ENCODE results near the gene PACS1. TPM values are rescaled to one million over a fixed set of nuclear protein-coding genes. Genes with fewer than 3 reads are reported as not detected.
"Not testable (repeated sequence)": the region's sequence is repeated elsewhere in the genome, so short reads cannot be mapped to it uniquely, and the experiment has no call there.

The PACS1 gene
- polyA plus RNA-seq, 1 of the 3 experiments (the other 2 are of a cell fraction): 37.3 TPM

DNA sequence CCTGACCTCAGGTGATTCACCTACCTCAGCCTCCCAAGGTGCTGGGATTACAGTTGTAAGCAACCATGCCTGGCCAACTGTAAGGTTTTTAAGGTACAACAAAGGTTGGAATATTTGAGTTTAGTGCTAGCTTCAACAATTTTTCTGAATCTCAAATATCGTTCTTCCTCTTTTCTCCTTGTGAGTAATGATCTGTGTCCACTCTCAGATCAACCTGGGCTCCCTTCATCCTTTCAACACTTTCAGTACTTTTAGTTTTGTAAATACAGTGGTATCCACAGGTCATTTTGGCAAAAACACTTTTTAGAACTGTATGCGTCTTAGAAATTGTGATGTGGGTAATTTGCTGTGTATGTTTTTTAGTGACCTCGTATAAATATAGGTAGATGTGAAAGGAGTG is 7.9 kb downstream of the PACS1 start:
- ChIA-PET CTCF (interaction anchor here (1.0 to 8.2 kb wide), 4 partner anchors 8 to 57 kb away, joined by 3 to 71 read pairs (median 4); partner anchors contain the start of genes PACS1 and SF3B2), POLR2A (no interaction called here)
- DNase-seq: no peak
- Histone ChIP-seq H3K4me3 (ENCODE audit: low read depth in 2 of 2, low read length in 1 of 2) (no peak overlapping the region), H3K27ac (ENCODE audit: low read depth in 2 of 2, low read length in 1 of 2) (peak overlapping the region in 1 of 2 experiments; percentile 39; a peak in 2 of 4 replicates), H3K4me1 (ENCODE audit: control insufficient read depth in 1 of 2, insufficient read depth in 2 of 2, low read depth in 1 of 2, low read length in 1 of 2) (peaks cover 23 to 30% of the 10 kb centered on the region in 2 experiments), H3K27me3 (ENCODE audit: insufficient read depth) (no peaks in the 10 kb centered on the region), H3K9me3 (no peaks in the 10 kb centered on the region), H3K36me3 (replicated peaks in 1 of 2; ENCODE audit: control insufficient read depth in 1 of 2, insufficient read depth in 2 of 2, low read length in 1 of 2) (peaks cover 20 to 21% of the 10 kb centered on the region in 2 experiments), H3K79me2 (ENCODE audit: insufficient read depth) (peaks cover 100% of the 10 kb centered on the region), H4K20me1 (ENCODE audit: insufficient read depth) (peaks cover 30% of the 10 kb centered on the region), H2AFZ (ENCODE audit: low read depth) (no peak overlapping the region), H3F3A (replicated peaks; ENCODE audit: insufficient read depth) (peaks cover 24% of the 10 kb centered on the region), H3K9me2 (no peaks in the 10 kb centered on the region), H3K4me2 (no peak overlapping the region), H3K9ac (no peak overlapping the region)
- TF ChIP-seq NRF1 (IDR thresholded peaks at IDR 0.05; ENCODE audit: low read depth, low read length) (no peak), FOXM1 (IDR thresholded peaks at IDR 0.05; ENCODE audit: low read depth) (no peak), RCOR1 (IDR thresholded peaks at IDR 0.05; ENCODE audit: low read length) (no peak), MEF2A (IDR thresholded peaks at IDR 0.05; ENCODE audit: borderline replicate concordance, low read depth) (no peak), RAD21 (IDR thresholded peaks at IDR 0.05; ENCODE audit: low read length) (no peak), CHD2 (IDR thresholded peaks at IDR 0.05; ENCODE audit: low read length, partially characterized antibody) (no peak), RFX5 (IDR thresholded peaks at IDR 0.05; ENCODE audit: low read length) (no peak), NFIC (IDR thresholded peaks at IDR 0.05; ENCODE audit: borderline replicate concordance) (no peak), SMC3 (IDR thresholded peaks at IDR 0.05; ENCODE audit: low read depth, low read length) (no peak), FOXJ3 (CRISPR knock-in tag; IDR thresholded peaks at IDR 0.05) (no peak), EZH2phosphoT487 (IDR thresholded peaks at IDR 0.05; ENCODE audit: borderline replicate concordance, low read depth) (no peak), RXRA (IDR thresholded peaks at IDR 0.05; ENCODE audit: borderline replicate concordance, low read depth) (no peak), JUND (IDR thresholded peaks at IDR 0.05) (no peak), ELF1 (IDR thresholded peaks at IDR 0.05) (no peak), SIN3A (IDR thresholded peaks at IDR 0.05; ENCODE audit: borderline replicate concordance, low read depth, low read length) (no peak), FOSL2 (IDR thresholded peaks at IDR 0.05; ENCODE audit: borderline replicate concordance, low read depth) (no peak)
- TF ChIP-seq, protein P1, sequence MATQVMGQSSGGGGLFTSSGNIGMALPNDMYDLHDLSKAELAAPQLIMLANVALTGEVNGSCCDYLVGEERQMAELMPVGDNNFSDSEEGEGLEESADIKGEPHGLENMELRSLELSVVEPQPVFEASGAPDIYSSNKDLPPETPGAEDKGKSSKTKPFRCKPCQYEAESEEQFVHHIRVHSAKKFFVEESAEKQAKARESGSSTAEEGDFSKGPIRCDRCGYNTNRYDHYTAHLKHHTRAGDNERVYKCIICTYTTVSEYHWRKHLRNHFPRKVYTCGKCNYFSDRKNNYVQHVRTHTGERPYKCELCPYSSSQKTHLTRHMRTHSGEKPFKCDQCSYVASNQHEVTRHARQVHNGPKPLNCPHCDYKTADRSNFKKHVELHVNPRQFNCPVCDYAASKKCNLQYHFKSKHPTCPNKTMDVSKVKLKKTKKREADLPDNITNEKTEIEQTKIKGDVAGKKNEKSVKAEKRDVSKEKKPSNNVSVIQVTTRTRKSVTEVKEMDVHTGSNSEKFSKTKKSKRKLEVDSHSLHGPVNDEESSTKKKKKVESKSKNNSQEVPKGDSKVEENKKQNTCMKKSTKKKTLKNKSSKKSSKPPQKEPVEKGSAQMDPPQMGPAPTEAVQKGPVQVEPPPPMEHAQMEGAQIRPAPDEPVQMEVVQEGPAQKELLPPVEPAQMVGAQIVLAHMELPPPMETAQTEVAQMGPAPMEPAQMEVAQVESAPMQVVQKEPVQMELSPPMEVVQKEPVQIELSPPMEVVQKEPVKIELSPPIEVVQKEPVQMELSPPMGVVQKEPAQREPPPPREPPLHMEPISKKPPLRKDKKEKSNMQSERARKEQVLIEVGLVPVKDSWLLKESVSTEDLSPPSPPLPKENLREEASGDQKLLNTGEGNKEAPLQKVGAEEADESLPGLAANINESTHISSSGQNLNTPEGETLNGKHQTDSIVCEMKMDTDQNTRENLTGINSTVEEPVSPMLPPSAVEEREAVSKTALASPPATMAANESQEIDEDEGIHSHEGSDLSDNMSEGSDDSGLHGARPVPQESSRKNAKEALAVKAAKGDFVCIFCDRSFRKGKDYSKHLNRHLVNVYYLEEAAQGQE (IDR thresholded peaks at IDR 0.05; ENCODE audit: low read depth, low read length): no peak
- TF ChIP-seq, protein P2, sequence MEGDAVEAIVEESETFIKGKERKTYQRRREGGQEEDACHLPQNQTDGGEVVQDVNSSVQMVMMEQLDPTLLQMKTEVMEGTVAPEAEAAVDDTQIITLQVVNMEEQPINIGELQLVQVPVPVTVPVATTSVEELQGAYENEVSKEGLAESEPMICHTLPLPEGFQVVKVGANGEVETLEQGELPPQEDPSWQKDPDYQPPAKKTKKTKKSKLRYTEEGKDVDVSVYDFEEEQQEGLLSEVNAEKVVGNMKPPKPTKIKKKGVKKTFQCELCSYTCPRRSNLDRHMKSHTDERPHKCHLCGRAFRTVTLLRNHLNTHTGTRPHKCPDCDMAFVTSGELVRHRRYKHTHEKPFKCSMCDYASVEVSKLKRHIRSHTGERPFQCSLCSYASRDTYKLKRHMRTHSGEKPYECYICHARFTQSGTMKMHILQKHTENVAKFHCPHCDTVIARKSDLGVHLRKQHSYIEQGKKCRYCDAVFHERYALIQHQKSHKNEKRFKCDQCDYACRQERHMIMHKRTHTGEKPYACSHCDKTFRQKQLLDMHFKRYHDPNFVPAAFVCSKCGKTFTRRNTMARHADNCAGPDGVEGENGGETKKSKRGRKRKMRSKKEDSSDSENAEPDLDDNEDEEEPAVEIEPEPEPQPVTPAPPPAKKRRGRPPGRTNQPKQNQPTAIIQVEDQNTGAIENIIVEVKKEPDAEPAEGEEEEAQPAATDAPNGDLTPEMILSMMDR (IDR thresholded peaks at IDR 0.05): no peak
- TF ChIP-seq, protein P3, sequence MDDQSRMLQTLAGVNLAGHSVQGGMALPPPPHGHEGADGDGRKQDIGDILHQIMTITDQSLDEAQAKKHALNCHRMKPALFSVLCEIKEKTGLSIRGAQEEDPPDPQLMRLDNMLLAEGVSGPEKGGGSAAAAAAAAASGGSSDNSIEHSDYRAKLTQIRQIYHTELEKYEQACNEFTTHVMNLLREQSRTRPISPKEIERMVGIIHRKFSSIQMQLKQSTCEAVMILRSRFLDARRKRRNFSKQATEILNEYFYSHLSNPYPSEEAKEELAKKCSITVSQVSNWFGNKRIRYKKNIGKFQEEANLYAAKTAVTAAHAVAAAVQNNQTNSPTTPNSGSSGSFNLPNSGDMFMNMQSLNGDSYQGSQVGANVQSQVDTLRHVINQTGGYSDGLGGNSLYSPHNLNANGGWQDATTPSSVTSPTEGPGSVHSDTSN (IDR thresholded peaks at IDR 0.05): no peak
- TF ChIP-seq, protein P4, sequence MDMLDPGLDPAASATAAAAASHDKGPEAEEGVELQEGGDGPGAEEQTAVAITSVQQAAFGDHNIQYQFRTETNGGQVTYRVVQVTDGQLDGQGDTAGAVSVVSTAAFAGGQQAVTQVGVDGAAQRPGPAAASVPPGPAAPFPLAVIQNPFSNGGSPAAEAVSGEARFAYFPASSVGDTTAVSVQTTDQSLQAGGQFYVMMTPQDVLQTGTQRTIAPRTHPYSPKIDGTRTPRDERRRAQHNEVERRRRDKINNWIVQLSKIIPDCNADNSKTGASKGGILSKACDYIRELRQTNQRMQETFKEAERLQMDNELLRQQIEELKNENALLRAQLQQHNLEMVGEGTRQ (IDR thresholded peaks at IDR 0.05; ENCODE audit: borderline replicate concordance, low read depth, low read length): no peak
- WGBS (ENCODE audit: low lambda C conversion rate): 88% methylated on average over 3 of the region's 3 CpGs

DNA sequence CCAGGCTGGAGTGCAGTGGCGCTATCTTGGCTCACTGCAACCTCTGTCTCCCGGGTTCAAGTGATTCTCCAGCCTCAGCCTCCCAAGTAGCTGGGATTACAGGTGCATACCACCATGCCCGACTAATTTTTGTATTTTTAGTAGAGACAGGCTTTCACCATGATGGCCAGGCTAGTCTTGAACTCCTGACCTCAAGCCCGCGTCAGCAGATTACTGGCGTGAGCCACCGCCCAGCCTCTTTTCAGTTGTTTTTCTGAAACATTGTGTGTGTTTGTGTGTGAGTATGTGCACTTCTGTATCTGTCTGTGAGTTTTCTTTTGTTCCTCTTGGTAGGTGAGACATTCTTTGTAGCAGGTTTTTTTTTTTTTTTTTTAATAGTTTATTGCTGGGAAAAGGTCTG is 8.9 kb downstream of the PACS1 start:
- H3K4me3 ChIP-seq (ENCODE audit: low read depth in 2 of 2, low read length in 1 of 2); H2AFZ ChIP-seq (ENCODE audit: low read depth); POLR2A ChIA-PET; H3K9me3 ChIP-seq; H3K9ac ChIP-seq; H3K4me2 ChIP-seq; H3K27me3 ChIP-seq (ENCODE audit: insufficient read depth); H3K9me2 ChIP-seq; DNase-seq: not testable (repeated sequence)
- Histone ChIP-seq H3K27ac (ENCODE audit: low read depth in 2 of 2, low read length in 1 of 2) (peak overlapping the region in 1 of 2 experiments; percentile 39; a peak in 2 of 4 replicates), H3K4me1 (ENCODE audit: control insufficient read depth in 1 of 2, insufficient read depth in 2 of 2, low read depth in 1 of 2, low read length in 1 of 2) (peaks cover 29 to 40% of the 10 kb centered on the region in 2 experiments), H3K79me2 (ENCODE audit: insufficient read depth) (peaks cover 100% of the 10 kb centered on the region), H4K20me1 (ENCODE audit: insufficient read depth) (peaks cover 36% of the 10 kb centered on the region), H3K36me3 (replicated peaks in 1 of 2; ENCODE audit: control insufficient read depth in 1 of 2, insufficient read depth in 2 of 2, low read length in 1 of 2) (peaks cover 12 to 19% of the 10 kb centered on the region in 2 experiments), H3F3A (replicated peaks; ENCODE audit: insufficient read depth) (peaks cover 35% of the 10 kb centered on the region)
- CTCF ChIA-PET: interaction anchor here (0.9 to 8.2 kb wide), 5 partner anchors 9 to 144 kb away, joined by 3 to 71 read pairs (median 3); partner anchors contain the start of genes PACS1 and SF3B2
- 96% methylated on average over 7 of the region's 7 CpGs for whole genome bisulfite sequencing (ENCODE audit: low lambda C conversion rate)

All from SK-N-SH (cell line).